Measurements from ENCODE around the gene MAP4K4. TPM values are rescaled to one million over a fixed set of nuclear protein-coding genes. Genes with fewer than 3 reads are reported as not detected.
"Not testable (repeated sequence)": the region's sequence is repeated elsewhere in the genome, so short reads cannot be mapped to it uniquely, and the experiment has no call there.

The MAP4K4 gene
- polyA plus RNA-seq, 1 donor from 2014 or later, result 9.3 TPM

- Mint-ChIP-seq H3K4me1 (peaks cover 74 to 83% (median 81%) of the 10 kb centered on the region in 3 donors), H3K27ac (peak overlapping the region in 2 of 3 donors; percentile 44 to 68), H3K4me3 (peak overlapping the region in 1 of 4 donors; percentile 33)
- not testable (repeated sequence) for H3K27me3 Mint-ChIP-seq, H3K36me3 Mint-ChIP-seq, H3K9me3 Mint-ChIP-seq
Observed at GRCh38 chr2:101769726-101770125, 72.2 kb downstream of the MAP4K4 start.

DNA sequence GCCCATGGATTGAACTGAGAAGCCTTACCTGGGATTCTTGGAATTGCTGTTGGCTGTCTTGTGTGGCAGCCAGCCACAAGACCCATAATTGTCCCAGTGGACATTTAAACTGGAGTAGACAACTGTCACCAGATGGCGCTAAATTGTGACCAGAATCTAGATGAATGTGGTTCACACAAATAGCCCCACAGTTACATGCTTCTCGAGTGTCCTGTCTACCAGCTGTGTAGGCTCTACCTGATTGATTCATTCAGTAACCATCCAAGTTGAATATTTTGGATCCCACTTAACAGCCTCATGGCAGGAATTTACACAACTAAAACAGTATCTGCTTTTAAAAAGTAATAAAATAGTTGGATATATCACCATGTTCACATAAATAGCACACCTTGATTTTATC lies 73.2 kb downstream of the MAP4K4 start:
- Mint-ChIP-seq H3K36me3 (no peaks in the 10 kb centered on the region), H3K4me1 (peaks cover 69 to 83% (median 80%) of the 10 kb centered on the region in 3 donors), H3K27ac (peak overlapping the region in 1 of 3 donors; percentile 10), H3K27me3 (no peaks in the 10 kb centered on the region), H3K4me3 (peak overlapping the region in 2 of 4 donors; percentile 74), H3K9me3 (no peaks in the 10 kb centered on the region)

DNA sequence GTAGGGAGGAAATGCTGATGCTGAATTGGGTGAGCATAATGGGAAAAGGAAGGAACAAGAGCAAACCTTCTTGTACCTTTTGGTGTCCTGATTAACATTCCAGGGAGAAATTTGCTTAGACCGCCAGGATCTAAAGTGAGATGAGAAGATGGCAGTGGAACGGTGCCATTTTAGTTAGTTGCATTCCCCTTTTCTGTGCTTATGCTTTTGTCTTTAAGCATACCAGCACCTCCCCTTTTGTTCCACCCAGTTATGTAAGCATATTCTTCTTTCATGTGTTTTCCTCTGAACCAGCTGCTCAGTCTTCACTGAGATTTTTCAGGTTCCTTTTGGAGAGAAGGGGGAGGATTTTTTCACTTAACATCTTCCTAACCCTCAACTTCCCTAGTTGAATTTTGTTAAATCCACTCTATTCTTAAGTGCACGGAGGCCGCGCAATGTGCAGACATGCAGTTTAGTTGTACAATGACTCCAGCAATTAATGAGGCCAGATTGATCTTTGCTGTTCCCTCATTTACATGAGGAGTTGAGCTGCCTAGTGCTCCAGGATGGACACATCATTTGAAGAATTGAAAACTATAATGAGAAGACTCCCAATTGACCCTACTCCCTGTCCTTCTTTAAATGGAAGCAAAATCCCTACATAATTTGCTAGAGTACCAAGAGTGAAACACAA lies 73.9 kb downstream of the MAP4K4 start:
- H3K4me3 Mint-ChIP-seq, result peak overlapping the region in 2 of 4 donors; percentile 53 to 74
- peak overlapping the region in 1 of 3 donors; percentile 18 for H3K27ac Mint-ChIP-seq
- no peaks in the 10 kb centered on the region for H3K9me3 Mint-ChIP-seq
- no peaks in the 10 kb centered on the region for H3K27me3 Mint-ChIP-seq
- peaks cover 65 to 81% (median 80%) of the 10 kb centered on the region in 3 donors for H3K4me1 Mint-ChIP-seq
- H3K36me3 Mint-ChIP-seq, result no peaks in the 10 kb centered on the region

DNA sequence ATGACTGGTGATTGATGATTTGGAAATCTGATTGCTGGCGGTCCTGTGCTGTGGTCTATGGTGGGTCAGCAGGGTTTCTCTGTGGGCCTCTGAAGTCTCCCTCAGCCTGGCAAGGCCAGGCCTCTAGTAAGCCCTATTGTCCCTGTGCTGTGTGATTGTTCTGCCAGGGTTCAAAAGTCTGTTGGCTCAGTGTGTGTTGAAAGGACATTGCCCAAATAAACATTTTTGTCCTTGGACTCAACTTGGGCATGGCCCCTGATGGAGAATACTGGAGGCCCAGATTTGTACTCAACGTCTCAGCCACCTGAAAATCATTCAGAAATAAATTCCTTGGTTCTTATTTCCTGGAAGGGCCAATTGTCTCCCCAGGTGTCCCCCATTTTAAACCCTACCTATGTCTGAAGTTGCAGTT lies 74.4 kb downstream of the MAP4K4 start:
- Mint-ChIP-seq H3K9me3 (no peaks in the 10 kb centered on the region), H3K4me3 (peak overlapping the region in 1 of 4 donors; percentile 29), H3K4me1 (peaks cover 61 to 77% (median 75%) of the 10 kb centered on the region in 3 donors), H3K27ac (peak overlapping the region in 1 of 3 donors; percentile 17), H3K27me3 (no peaks in the 10 kb centered on the region), H3K36me3 (no peaks in the 10 kb centered on the region)

DNA sequence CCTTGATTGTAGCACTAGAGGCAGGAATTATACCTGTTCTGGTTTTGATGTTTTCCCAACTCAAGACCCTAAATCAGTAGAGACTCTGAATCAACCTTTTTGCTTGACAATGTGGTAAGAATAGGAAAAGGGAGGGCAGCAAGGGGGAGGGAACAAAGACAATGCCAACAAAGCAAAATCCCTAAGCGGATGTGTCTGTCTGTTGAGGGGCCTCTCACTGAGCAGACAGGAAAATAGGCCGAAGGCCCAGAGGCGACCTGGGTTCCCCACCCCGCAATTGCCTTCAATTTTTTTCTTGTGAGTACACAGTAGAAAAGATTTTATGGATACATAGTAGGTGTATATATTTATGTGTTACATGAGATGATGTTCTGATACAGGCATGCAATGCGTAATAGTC lies 75.6 kb downstream of the MAP4K4 start:
- H3K4me3 Mint-ChIP-seq, result no peak overlapping the region
- H3K27me3 Mint-ChIP-seq, result no peaks in the 10 kb centered on the region
- H3K36me3 Mint-ChIP-seq, result no peaks in the 10 kb centered on the region
- no peak overlapping the region for H3K27ac Mint-ChIP-seq
- H3K4me1 Mint-ChIP-seq, result peaks cover 61 to 79% (median 72%) of the 10 kb centered on the region in 3 donors
- no peaks in the 10 kb centered on the region for H3K9me3 Mint-ChIP-seq

DNA sequence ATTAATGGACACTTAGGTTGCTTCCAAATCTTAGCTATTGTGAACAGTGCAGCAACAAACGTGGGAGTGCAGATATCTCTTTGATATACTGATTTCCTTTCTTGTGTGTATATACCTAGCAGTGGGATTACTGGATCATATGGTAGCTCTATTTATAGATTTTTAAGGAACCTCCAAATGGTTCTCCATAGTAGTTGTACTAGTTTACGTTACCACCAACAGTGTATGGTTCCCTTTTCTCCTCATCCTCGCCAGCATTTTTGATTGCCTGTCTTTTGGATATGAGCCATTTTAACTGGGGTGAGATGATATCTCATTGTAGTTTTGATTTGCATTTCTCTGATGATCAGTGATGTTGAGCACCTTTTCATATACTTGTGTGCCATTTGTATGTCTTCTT lies 76.5 kb downstream of the MAP4K4 start:
- H3K9me3 Mint-ChIP-seq, H3K27me3 Mint-ChIP-seq, H3K36me3 Mint-ChIP-seq: not testable (repeated sequence)
- H3K4me1 Mint-ChIP-seq, result peaks cover 56 to 78% (median 66%) of the 10 kb centered on the region in 3 donors
- peak overlapping the region in 1 of 3 donors; percentile 22 for H3K27ac Mint-ChIP-seq
- H3K4me3 Mint-ChIP-seq, result peak overlapping the region in 3 of 4 donors; percentile 1 to 9 (median 3)

- H3K4me3 Mint-ChIP-seq, result peak overlapping the region in 2 of 4 donors; percentile 60 to 73
- H3K27me3 Mint-ChIP-seq, result no peaks in the 10 kb centered on the region
- peak overlapping the region in 2 of 3 donors; percentile 6 to 89 for H3K27ac Mint-ChIP-seq
- H3K36me3 Mint-ChIP-seq, result no peaks in the 10 kb centered on the region
- H3K4me1 Mint-ChIP-seq, result peaks cover 58 to 82% (median 73%) of the 10 kb centered on the region in 3 donors
- H3K9me3 Mint-ChIP-seq, result no peaks in the 10 kb centered on the region
Observed at GRCh38 chr2:101775092-101775491, 77.6 kb downstream of the MAP4K4 start.

GRCh38 chr2:101775636-101776035 lies 78.1 kb downstream of the MAP4K4 start:
- Mint-ChIP-seq H3K27me3 (no peaks in the 10 kb centered on the region), H3K36me3 (no peaks in the 10 kb centered on the region), H3K9me3 (no peaks in the 10 kb centered on the region), H3K27ac (peak overlapping the region in 2 of 3 donors; percentile 46 to 89), H3K4me1 (peaks cover 62 to 86% (median 74%) of the 10 kb centered on the region in 3 donors), H3K4me3 (peak overlapping the region in 2 of 4 donors; percentile 44 to 73)

DNA sequence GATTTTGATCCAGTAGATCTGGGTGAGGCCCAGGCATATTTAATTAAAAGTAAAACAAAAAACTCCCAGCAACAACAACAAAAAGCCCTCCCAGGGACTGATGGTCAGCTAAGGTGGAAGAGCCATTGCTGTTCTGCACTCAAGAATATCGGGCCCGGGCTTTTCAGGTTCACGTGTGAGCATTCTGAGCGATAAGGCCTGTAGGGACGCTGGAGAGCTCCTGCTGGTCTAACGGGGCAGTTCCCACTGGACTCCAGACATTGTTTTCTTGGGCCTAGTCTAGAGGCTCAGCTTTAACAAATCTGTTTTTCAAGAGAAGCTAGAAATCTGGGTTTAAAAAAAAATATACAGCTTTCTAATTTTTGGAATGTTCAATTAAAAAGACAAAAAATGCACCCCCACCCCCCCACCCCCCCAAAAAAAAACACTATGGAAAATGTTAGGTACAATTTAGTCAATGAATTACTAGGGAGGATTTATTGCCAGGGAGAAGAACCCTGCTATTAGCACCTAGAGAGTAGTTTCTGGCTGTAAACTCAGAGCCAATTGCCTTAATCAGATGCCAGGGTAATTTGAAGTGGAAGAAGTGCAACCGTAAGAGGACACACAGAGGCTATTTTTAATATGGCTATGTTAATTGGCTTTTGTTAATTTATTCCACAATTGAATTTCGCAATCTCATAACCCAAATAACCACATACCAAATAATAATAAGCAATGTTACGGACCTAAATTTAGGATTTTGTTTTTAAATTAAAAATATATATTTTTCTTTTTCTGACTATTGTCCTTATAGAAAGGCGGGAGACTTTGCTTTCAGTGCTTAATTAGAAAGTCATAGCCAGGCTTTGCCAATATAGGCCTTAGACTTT lies 78.9 kb downstream of the MAP4K4 start:
- peak overlapping the region in 2 of 3 donors; percentile 46 to 89 for H3K27ac Mint-ChIP-seq
- H3K9me3 Mint-ChIP-seq, result no peaks in the 10 kb centered on the region
- no peaks in the 10 kb centered on the region for H3K36me3 Mint-ChIP-seq
- no peaks in the 10 kb centered on the region for H3K27me3 Mint-ChIP-seq
- peaks cover 62 to 84% (median 71%) of the 10 kb centered on the region in 3 donors for H3K4me1 Mint-ChIP-seq
- peak overlapping the region in 1 of 4 donors; percentile 44 for H3K4me3 Mint-ChIP-seq

DNA sequence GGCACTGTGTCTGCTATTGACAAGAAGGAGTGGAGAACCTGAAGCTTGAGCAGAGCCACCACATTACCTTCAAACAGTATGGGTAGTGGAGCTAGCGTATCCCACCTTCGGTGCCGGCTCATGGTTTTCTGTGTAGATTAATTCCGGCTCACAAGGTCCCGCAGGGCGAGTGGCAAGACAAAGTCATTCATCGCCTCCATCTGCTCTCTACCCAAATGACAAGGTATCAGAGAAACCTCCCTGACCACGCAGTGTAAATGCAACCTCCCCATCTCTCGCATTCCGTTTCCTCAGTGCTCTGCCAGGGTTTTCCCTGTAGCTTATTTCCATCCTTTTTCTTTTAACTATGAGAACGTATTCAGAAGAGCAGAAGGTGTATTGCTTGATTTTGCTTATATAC lies 79.8 kb downstream of the MAP4K4 start:
- no peaks in the 10 kb centered on the region for H3K36me3 Mint-ChIP-seq
- no peak overlapping the region for H3K27ac Mint-ChIP-seq
- H3K4me1 Mint-ChIP-seq, result peaks cover 62 to 84% (median 70%) of the 10 kb centered on the region in 3 donors

GRCh38 chr2:101778102-101778501 lies 80.6 kb downstream of the MAP4K4 start:
- H3K27me3 Mint-ChIP-seq, result no peaks in the 10 kb centered on the region
- H3K36me3 Mint-ChIP-seq, result no peaks in the 10 kb centered on the region
- no peak overlapping the region for H3K4me3 Mint-ChIP-seq
- peak overlapping the region in 1 of 3 donors; percentile 52 for H3K27ac Mint-ChIP-seq
- H3K9me3 Mint-ChIP-seq, result no peaks in the 10 kb centered on the region
- H3K4me1 Mint-ChIP-seq, result peaks cover 63 to 82% (median 69%) of the 10 kb centered on the region in 3 donors

More for the DNA sequence above, 79.8 kb downstream of the MAP4K4 start:
- no peaks in the 10 kb centered on the region for H3K9me3 Mint-ChIP-seq
- H3K27me3 Mint-ChIP-seq, result no peaks in the 10 kb centered on the region
- H3K4me3 Mint-ChIP-seq, result peak overlapping the region in 2 of 4 donors; percentile 23 to 57

DNA sequence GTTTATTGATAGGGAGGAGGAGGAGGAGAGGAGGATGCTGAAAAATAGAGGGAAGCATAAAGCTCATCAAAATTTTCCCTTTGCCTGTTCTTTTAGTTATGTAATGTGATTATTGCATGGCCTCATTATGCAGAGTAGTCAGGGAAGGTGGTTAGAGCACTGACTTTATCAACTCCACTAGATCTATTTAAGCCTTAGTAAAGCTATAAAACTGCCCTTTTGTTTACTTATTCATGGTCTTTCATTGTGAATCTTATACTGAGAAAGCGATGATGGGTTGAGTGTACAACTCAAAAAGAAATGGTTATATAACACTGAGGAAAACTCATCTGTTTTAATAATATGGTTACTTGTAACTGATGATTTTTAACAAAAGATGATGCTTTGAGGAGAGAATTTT lies 81.7 kb downstream of the MAP4K4 start:
- Mint-ChIP-seq H3K36me3 (no peaks in the 10 kb centered on the region), H3K4me3 (peak overlapping the region in 3 of 4 donors; percentile 22 to 78 (median 24)), H3K9me3 (no peaks in the 10 kb centered on the region), H3K27ac (peak overlapping the region; percentile 9 to 95 (median 85)), H3K27me3 (no peaks in the 10 kb centered on the region), H3K4me1 (peaks cover 65 to 85% (median 66%) of the 10 kb centered on the region in 3 donors)

DNA sequence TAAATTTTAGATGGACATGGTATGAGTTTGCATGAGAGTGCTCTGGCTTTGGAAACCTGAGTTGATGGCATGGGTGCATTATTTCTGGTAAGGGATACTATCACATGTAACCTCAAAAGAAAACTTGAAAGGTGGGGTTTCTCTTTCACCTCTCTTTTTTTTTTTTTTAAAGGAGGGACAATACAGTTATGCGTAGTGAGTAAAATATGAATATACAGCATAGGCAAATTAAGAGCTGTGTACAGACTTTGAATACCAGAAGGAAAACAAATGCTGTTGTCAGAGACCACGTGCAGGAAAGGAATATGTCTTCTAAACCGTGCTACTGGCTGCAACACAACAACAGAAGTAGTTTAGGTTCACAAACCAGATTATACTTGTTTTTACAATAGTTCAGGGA lies 82.1 kb downstream of the MAP4K4 start:
- no peaks in the 10 kb centered on the region for H3K27me3 Mint-ChIP-seq
- H3K4me3 Mint-ChIP-seq, result peak overlapping the region in 3 of 4 donors; percentile 22 to 78 (median 72)
- H3K27ac Mint-ChIP-seq, result peak overlapping the region; percentile 85 to 95 (median 85)
- no peaks in the 10 kb centered on the region for H3K9me3 Mint-ChIP-seq
- H3K36me3 Mint-ChIP-seq, result no peaks in the 10 kb centered on the region
- H3K4me1 Mint-ChIP-seq, result peaks cover 63 to 82% (median 64%) of the 10 kb centered on the region in 3 donors

DNA sequence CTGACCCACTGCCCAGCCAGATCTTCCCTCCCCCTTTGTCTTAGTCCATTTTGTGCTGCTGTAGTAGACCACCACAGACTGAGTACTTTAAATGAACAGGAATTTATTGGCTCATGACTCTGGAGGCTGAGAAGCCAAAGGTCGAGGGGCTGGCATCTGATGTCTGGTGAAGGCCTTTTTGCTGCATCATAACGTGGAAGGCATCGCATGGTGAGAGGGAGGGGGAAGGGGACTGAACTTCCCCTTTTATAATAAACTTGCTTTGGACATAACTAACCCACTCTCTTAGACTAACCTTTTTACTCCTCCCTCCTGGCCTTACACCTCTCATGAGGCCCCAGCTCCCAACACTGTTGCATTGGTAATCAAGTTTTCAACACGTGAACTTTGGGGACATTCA lies 83.8 kb downstream of the MAP4K4 start:
- Mint-ChIP-seq H3K4me1 (peaks cover 60 to 78% (median 63%) of the 10 kb centered on the region in 3 donors), H3K4me3 (peak overlapping the region; percentile 14 to 87 (median 75)), H3K27ac (peak overlapping the region; percentile 51 to 93 (median 85)), H3K9me3 (no peaks in the 10 kb centered on the region), H3K27me3 (no peaks in the 10 kb centered on the region), H3K36me3 (no peaks in the 10 kb centered on the region)

Data from IgD-negative memory B cell (primary cell).